Panc1 (cell line): ENCODE results near the gene C3orf49. TPM values are rescaled to one million over a fixed set of nuclear protein-coding genes. Genes with fewer than 3 reads are reported as not detected.

ENCODE experiments used
- ATAC-seq: fragments of 200-7000 bp; cut with Tn5 transposase; 2 replicates; pipeline ENCODE4 v1.9.1; 2020; ENCODE audit warnings: mild to moderate bottlenecking, moderate library complexity
- BruUV-seq: library from RNA; stranded (reverse); fragments of 400-500 nt; replicated peaks from 2 replicates; lab custom pipeline; 2021; lab: Mats Ljungman, UMichigan
- CTCF ChIA-PET: fragments of 300-600 bp; sonication (Branson Sonifier 250); formaldehyde crosslinking; loops from one replicate; lab custom pipeline; 2022; ENCODE audit warnings: antibody characterized with exemption; lab: Charles Lee
- POLR2A ChIA-PET: fragments of 300-600 bp; sonication (Branson Sonifier 250); formaldehyde crosslinking; loops from one replicate; lab custom pipeline; 2022; ENCODE audit warnings: antibody characterized with exemption; lab: Charles Lee
- DNase-seq: peaks from one replicate; pipeline ENCODE4 v3.0.0-alpha.2; 2010; ENCODE audit warnings: low read depth, low spot score
- H3K27ac ChIP-seq: 2 replicates; pipeline ENCODE4 v1.5.1; 2011; ENCODE audit warnings: mild to moderate bottlenecking, low read length, inconsistent platforms
- H3K27me3 ChIP-seq: fragments of 200-500 bp; sonication (Bioruptor generic); 2 replicates; pipeline ENCODE4 v1.6.0; 2014; ENCODE audit warnings: low read length, inconsistent platforms; ENCODE audit not compliant: control insufficient read depth, insufficient read depth
- H3K36me3 ChIP-seq: fragments of 200-500 bp; sonication (Bioruptor generic); 2 replicates; pipeline ENCODE4 v1.5.1; 2014; ENCODE audit warnings: inconsistent platforms, mild to moderate bottlenecking, low read length, moderate library complexity; ENCODE audit not compliant: control insufficient read depth, insufficient read depth
- H3K4me1 ChIP-seq: 2 replicates; pipeline ENCODE4 v1.5.1; 2011; ENCODE audit warnings: inconsistent platforms, mild to moderate bottlenecking, low read length, moderate library complexity; ENCODE audit not compliant: control insufficient read depth, insufficient read depth
- H3K4me3 ChIP-seq, 2 experiments: 2 replicates each; pipeline ENCODE4 v1.5.1; 2011 to 2012; ENCODE audit warnings: low read depth in 2 of 2, low read length in 2 of 2, mild to moderate bottlenecking in 2 of 2, inconsistent platforms in 1 of 2, moderate library complexity in 1 of 2
- H3K9me3 ChIP-seq: fragments of 200-500 bp; sonication (Bioruptor generic); 2 replicates; pipeline ENCODE4 v1.5.1; 2014; ENCODE audit warnings: low read depth, mild to moderate bottlenecking, inconsistent platforms, low read length, moderate library complexity; ENCODE audit not compliant: control insufficient read depth, insufficient read depth
- POLR2AphosphoS5 ChIP-seq: IDR thresholded peaks from 2 replicates; pipeline ENCODE4 v1.6.1; 2012; ENCODE audit warnings: mild to moderate bottlenecking, low read depth, low read length, moderate library complexity
- SIN3A ChIP-seq: IDR thresholded peaks from 2 replicates; pipeline ENCODE4 v1.6.1; 2012; ENCODE audit warnings: low read depth, mild to moderate bottlenecking, low read length, moderate library complexity, borderline replicate concordance; ENCODE audit not compliant: insufficient read depth
- TCF7L2 ChIP-seq: IDR thresholded peaks from 2 replicates; pipeline ENCODE4 v1.6.1; 2011; ENCODE audit warnings: mild to moderate bottlenecking, low read depth, low read length, inconsistent platforms
- in situ Hi-C: cut with HindIII; loops from 2 replicates; pipeline ENCODE4 v1.10.0; 2016; ENCODE audit warnings: low sequenced_read_pairs, low pct_unique_long_range_greater_than_20kb
- intact Hi-C: fragments of 100-400 bp; cut with micrococcal nuclease; formaldehyde crosslinking; loops from one replicate; pipeline ENCODE4 v1.10.0; 2022; ENCODE audit not compliant: unreplicated experiment
- total RNA-seq: library from RNA; stranded (reverse); gene quantifications from one replicate; pipeline ENCODE4 v1.2.1, GENCODE V29; 2021; ENCODE audit not compliant: unreplicated experiment
- TF ChIP-seq, protein P1 (sequence below), 2 experiments: IDR thresholded peaks; 2 replicates each; pipeline ENCODE4 v1.6.1; 2011 to 2012; ENCODE audit warnings: low read depth in 2 of 2, control low read depth in 1 of 2, low read length in 1 of 2, mild to moderate bottlenecking in 1 of 2, moderate library complexity in 1 of 2; ENCODE audit not compliant: insufficient read depth in 1 of 2
- TF ChIP-seq, protein P2 (sequence below): fragments of 450-650 bp; IDR thresholded peaks from 2 replicates; pipeline ENCODE4 v1.5.1; 2017; ENCODE audit warnings: mild to moderate bottlenecking

The C3orf49 gene
- total RNA-seq, 1 experiment from 2014 or later: not detected

DNA sequence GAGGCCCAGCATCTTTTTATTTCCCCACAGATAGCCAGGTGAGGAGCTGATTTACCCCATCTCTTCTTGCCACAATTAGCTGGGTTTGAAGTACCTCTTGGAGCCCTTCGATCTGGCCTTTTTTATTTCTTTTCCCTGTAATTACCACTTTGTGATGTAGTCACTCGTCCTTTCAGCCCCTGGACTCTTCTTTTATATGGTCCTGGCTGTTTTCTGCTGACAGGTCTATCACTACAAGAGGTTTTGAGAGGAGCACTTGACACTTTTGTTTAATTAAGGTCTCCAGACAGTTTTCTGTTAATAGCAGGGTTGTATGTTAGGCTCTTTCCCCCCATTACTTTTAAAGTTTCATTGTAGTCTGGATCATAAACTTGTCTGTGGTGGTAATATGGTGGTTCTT is 56.4 kb downstream of the C3orf49 start:
- Histone ChIP-seq H3K27ac (no peak overlapping the region), H3K4me1 (no peaks in the 10 kb centered on the region; the same call in 1 of the 2 replicates), H3K9me3 (no peaks in the 10 kb centered on the region), H3K4me3 (no peak overlapping the region), H3K36me3 (no peaks in the 10 kb centered on the region), H3K27me3 (no peaks in the 10 kb centered on the region)
- DNase-seq: no peak
- POLR2A ChIA-PET: no interaction called here
- no peak for TF ChIP-seq SIN3A
- TF ChIP-seq, protein P1, sequence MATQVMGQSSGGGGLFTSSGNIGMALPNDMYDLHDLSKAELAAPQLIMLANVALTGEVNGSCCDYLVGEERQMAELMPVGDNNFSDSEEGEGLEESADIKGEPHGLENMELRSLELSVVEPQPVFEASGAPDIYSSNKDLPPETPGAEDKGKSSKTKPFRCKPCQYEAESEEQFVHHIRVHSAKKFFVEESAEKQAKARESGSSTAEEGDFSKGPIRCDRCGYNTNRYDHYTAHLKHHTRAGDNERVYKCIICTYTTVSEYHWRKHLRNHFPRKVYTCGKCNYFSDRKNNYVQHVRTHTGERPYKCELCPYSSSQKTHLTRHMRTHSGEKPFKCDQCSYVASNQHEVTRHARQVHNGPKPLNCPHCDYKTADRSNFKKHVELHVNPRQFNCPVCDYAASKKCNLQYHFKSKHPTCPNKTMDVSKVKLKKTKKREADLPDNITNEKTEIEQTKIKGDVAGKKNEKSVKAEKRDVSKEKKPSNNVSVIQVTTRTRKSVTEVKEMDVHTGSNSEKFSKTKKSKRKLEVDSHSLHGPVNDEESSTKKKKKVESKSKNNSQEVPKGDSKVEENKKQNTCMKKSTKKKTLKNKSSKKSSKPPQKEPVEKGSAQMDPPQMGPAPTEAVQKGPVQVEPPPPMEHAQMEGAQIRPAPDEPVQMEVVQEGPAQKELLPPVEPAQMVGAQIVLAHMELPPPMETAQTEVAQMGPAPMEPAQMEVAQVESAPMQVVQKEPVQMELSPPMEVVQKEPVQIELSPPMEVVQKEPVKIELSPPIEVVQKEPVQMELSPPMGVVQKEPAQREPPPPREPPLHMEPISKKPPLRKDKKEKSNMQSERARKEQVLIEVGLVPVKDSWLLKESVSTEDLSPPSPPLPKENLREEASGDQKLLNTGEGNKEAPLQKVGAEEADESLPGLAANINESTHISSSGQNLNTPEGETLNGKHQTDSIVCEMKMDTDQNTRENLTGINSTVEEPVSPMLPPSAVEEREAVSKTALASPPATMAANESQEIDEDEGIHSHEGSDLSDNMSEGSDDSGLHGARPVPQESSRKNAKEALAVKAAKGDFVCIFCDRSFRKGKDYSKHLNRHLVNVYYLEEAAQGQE (IDR thresholded peaks at IDR 0.05; ENCODE audit: insufficient read depth in 1 of 2, low read depth in 2 of 2, low read length in 1 of 2): no peak
- TF ChIP-seq, protein P2, sequence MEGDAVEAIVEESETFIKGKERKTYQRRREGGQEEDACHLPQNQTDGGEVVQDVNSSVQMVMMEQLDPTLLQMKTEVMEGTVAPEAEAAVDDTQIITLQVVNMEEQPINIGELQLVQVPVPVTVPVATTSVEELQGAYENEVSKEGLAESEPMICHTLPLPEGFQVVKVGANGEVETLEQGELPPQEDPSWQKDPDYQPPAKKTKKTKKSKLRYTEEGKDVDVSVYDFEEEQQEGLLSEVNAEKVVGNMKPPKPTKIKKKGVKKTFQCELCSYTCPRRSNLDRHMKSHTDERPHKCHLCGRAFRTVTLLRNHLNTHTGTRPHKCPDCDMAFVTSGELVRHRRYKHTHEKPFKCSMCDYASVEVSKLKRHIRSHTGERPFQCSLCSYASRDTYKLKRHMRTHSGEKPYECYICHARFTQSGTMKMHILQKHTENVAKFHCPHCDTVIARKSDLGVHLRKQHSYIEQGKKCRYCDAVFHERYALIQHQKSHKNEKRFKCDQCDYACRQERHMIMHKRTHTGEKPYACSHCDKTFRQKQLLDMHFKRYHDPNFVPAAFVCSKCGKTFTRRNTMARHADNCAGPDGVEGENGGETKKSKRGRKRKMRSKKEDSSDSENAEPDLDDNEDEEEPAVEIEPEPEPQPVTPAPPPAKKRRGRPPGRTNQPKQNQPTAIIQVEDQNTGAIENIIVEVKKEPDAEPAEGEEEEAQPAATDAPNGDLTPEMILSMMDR: no peak
- no peak for TF ChIP-seq TCF7L2
- TF ChIP-seq POLR2AphosphoS5: no peak
- in situ Hi-C loops: no loop called here
- intact Hi-C loops: no loop called here
- ATAC-seq: no peak
- BruUV-seq: no TSS peak
- CTCF ChIA-PET: no interaction called here

DNA sequence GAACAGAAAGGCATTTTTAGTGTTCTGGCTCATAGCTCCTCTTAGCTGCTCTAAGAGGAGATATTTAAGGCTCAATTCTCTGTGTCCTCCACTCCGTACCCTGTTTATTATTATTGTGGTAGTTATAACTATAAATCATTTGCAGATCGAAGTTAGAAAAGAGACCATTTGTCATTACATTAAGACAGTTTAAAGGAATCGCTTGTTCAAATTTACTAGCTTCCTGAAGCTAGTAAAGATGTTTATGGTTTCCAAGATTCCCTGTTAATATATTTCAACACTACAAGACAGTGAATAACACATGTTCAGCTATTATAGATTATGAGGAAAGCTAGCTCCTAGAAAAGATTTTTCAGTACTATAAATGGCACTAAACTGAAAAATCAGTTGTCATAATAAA is 57.2 kb downstream of the C3orf49 start:
- ChIA-PET POLR2A (no interaction called here), CTCF (no interaction called here)
- TF ChIP-seq SIN3A: no peak
- TF ChIP-seq, protein P1 (IDR thresholded peaks at IDR 0.05; ENCODE audit: insufficient read depth in 1 of 2, low read depth in 2 of 2, low read length in 1 of 2): no peak
- no peak for TF ChIP-seq TCF7L2
- TF ChIP-seq POLR2AphosphoS5: no peak
- TF ChIP-seq, protein P2: no peak
- no peaks in the 10 kb centered on the region for H3K27me3 ChIP-seq
- BruUV-seq: no TSS peak
- no peak for ATAC-seq
- no peaks in the 10 kb centered on the region for H3K9me3 ChIP-seq
- no peak for DNase-seq
- no peak overlapping the region for H3K27ac ChIP-seq
- H3K4me3 ChIP-seq: no peak overlapping the region
- no peaks in the 10 kb centered on the region; the same call in 1 of the 2 replicates for H3K4me1 ChIP-seq
- no peaks in the 10 kb centered on the region for H3K36me3 ChIP-seq
- intact Hi-C loops: no loop called here
- in situ Hi-C loops: no loop called here
